ENCODE results near the gene NRAP.

The NRAP gene

GRCh38 chr10:113697595-113697994 is 33.8 kb upstream of the NRAP start:
- H3K79me2 ChIP-seq (ENCODE audit: insufficient read depth, low read length): peaks cover 37% of the 10 kb centered on the region
- peaks cover 69% of the 10 kb centered on the region for H3K36me3 ChIP-seq (ENCODE audit: insufficient read depth, low read length)
- H3K4me1 ChIP-seq (ENCODE audit: insufficient read depth, low read length): no peaks in the 10 kb centered on the region

GRCh38 chr10:113695691-113696090 is 31.9 kb upstream of the NRAP start:
- no peak for ATAC-seq (ENCODE audit: insufficient read depth, low read depth)

More at GRCh38 chr10:113697595-113697994, 33.8 kb upstream of the NRAP start:
- Histone ChIP-seq H3K27ac (ENCODE audit: low read length) (no peak overlapping the region), H2AFZ (ENCODE audit: low read depth, low read length) (no peak overlapping the region), H3K4me2 (ENCODE audit: insufficient read depth, low read length) (no peak overlapping the region), H4K20me1 (ENCODE audit: insufficient read depth, low read length) (no peaks in the 10 kb centered on the region; the same call in 1 of the 2 replicates), H3K9ac (ENCODE audit: low read depth, low read length) (no peak overlapping the region), H3K9me3 (ENCODE audit: insufficient read depth, low read length, severe bottlenecking) (peaks cover 16% of the 10 kb centered on the region), H3K27me3 (ENCODE audit: insufficient read depth, low read length, poor library complexity) (no peaks in the 10 kb centered on the region), H3K4me3 (ENCODE audit: low read depth in 1 of 2, low read length in 2 of 2) (no peak overlapping the region)
- ATAC-seq (ENCODE audit: insufficient read depth, low read depth) (no peak), DNase-seq (no peak)
- no peak for TF ChIP-seq EZH2 (IDR thresholded peaks at IDR 0.05; ENCODE audit: borderline replicate concordance, low read depth, low read length, severe bottlenecking)
- TF ChIP-seq, protein P1, sequence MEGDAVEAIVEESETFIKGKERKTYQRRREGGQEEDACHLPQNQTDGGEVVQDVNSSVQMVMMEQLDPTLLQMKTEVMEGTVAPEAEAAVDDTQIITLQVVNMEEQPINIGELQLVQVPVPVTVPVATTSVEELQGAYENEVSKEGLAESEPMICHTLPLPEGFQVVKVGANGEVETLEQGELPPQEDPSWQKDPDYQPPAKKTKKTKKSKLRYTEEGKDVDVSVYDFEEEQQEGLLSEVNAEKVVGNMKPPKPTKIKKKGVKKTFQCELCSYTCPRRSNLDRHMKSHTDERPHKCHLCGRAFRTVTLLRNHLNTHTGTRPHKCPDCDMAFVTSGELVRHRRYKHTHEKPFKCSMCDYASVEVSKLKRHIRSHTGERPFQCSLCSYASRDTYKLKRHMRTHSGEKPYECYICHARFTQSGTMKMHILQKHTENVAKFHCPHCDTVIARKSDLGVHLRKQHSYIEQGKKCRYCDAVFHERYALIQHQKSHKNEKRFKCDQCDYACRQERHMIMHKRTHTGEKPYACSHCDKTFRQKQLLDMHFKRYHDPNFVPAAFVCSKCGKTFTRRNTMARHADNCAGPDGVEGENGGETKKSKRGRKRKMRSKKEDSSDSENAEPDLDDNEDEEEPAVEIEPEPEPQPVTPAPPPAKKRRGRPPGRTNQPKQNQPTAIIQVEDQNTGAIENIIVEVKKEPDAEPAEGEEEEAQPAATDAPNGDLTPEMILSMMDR (IDR thresholded peaks at IDR 0.05; ENCODE audit: borderline replicate concordance, extremely low read depth, low read length, poor library complexity, severe bottlenecking): no peak

DNA sequence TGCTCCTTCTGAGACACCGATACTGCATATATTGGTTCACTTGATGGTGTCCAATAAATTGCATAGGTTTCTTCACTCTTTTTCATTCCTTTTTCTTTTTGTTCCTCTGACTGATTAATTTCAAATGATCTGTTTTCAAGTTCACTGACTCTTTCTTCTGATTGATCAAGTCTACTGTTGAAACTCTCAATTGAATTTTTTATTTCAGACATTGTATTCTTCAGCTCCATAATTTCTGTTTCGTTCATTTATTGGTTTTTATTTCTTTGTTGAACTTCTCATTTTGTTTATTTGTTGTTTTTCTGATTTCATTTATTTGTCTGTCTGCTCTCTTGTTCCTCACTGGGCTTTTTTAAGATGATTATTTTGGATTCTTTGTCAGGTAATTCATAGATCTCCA is 29.5 kb upstream of the NRAP start:
- Histone ChIP-seq H3K36me3 (ENCODE audit: insufficient read depth, low read length) (peaks cover 52% of the 10 kb centered on the region), H2AFZ (ENCODE audit: low read depth, low read length) (no peak overlapping the region), H3K9me3 (ENCODE audit: insufficient read depth, low read length, severe bottlenecking) (peaks cover 28% of the 10 kb centered on the region), H3K27ac (ENCODE audit: low read length) (no peak overlapping the region), H3K79me2 (ENCODE audit: insufficient read depth, low read length) (peaks cover 80% of the 10 kb centered on the region), H3K4me2 (ENCODE audit: insufficient read depth, low read length) (no peak overlapping the region), H3K4me1 (ENCODE audit: insufficient read depth, low read length) (peaks cover 5% of the 10 kb centered on the region; the same call in 1 of the 2 replicates), H3K9ac (ENCODE audit: low read depth, low read length) (no peak overlapping the region), H4K20me1 (ENCODE audit: insufficient read depth, low read length) (peaks cover 5% of the 10 kb centered on the region; the same call in 1 of the 2 replicates), H3K4me3 (ENCODE audit: low read depth in 1 of 2, low read length in 2 of 2) (no peak overlapping the region), H3K27me3 (ENCODE audit: insufficient read depth, low read length, poor library complexity) (no peaks in the 10 kb centered on the region)
- TF ChIP-seq, protein P1 (IDR thresholded peaks at IDR 0.05; ENCODE audit: borderline replicate concordance, extremely low read depth, low read length, poor library complexity, severe bottlenecking): no peak
- no peak for TF ChIP-seq EZH2 (IDR thresholded peaks at IDR 0.05; ENCODE audit: borderline replicate concordance, low read depth, low read length, severe bottlenecking)
- DNase-seq (no peak), ATAC-seq (ENCODE audit: insufficient read depth, low read depth) (no peak)

More at GRCh38 chr10:113695691-113696090, 31.9 kb upstream of the NRAP start:
- H3K4me3 ChIP-seq (ENCODE audit: low read depth in 1 of 2, low read length in 2 of 2): no peak overlapping the region
- peaks cover 5% of the 10 kb centered on the region; the same call in 1 of the 2 replicates for H3K4me1 ChIP-seq (ENCODE audit: insufficient read depth, low read length)
- peaks cover 56% of the 10 kb centered on the region for H3K79me2 ChIP-seq (ENCODE audit: insufficient read depth, low read length)
- H2AFZ ChIP-seq (ENCODE audit: low read depth, low read length): no peak overlapping the region
- no peak overlapping the region for H3K9ac ChIP-seq (ENCODE audit: low read depth, low read length)
- H3K27ac ChIP-seq (ENCODE audit: low read length): no peak overlapping the region
- H3K27me3 ChIP-seq (ENCODE audit: insufficient read depth, low read length, poor library complexity): no peaks in the 10 kb centered on the region
- DNase-seq: no peak
- peaks cover 72% of the 10 kb centered on the region for H3K36me3 ChIP-seq (ENCODE audit: insufficient read depth, low read length)
- H3K9me3 ChIP-seq (ENCODE audit: insufficient read depth, low read length, severe bottlenecking): peaks cover 25% of the 10 kb centered on the region
- TF ChIP-seq EZH2 (IDR thresholded peaks at IDR 0.05; ENCODE audit: borderline replicate concordance, low read depth, low read length, severe bottlenecking): no peak
- TF ChIP-seq, protein P1 (IDR thresholded peaks at IDR 0.05; ENCODE audit: borderline replicate concordance, extremely low read depth, low read length, poor library complexity, severe bottlenecking): no peak
- no peak overlapping the region for H3K4me2 ChIP-seq (ENCODE audit: insufficient read depth, low read length)
- H4K20me1 ChIP-seq (ENCODE audit: insufficient read depth, low read length): peaks cover 5% of the 10 kb centered on the region; the same call in 1 of the 2 replicates

Measured in DND-41 (cell line).